Stimulated activated naive B cell treated with anti-CD40 and anti-IgM and Interleukin-4, amounts not matched to agents 10 μg/mL and 1 μg/mL and 100 μg/mL, for 72 hours (primary cell): ENCODE data around the gene TP53.

ENCODE experiments used
- ATAC-seq, 2 donors: fragments of 150-1000 bp; cut with Tn5 transposase; replicated peaks; 2 replicates each; pipeline ENCODE4 v1.10.0; 2021; ENCODE audit warnings: moderate library complexity in 1 of 2
- DNase-seq: peaks from one replicate; pipeline ENCODE4 v3.0.0; 2021
- H3K27ac Mint-ChIP-seq: one replicate; pipeline ENCODE4 v1.8.0; 2022; ENCODE audit warnings: mild to moderate bottlenecking, mixed read lengths
- H3K27me3 Mint-ChIP-seq, 2 donors: one replicate each; pipeline ENCODE4 v1.8.0; 2022; ENCODE audit warnings: mixed read lengths in 2 of 2
- H3K36me3 Mint-ChIP-seq, 2 donors: one replicate each; pipeline ENCODE4 v1.8.0; 2022; ENCODE audit warnings: mixed read lengths in 2 of 2, mild to moderate bottlenecking in 1 of 2
- H3K4me1 Mint-ChIP-seq, 2 donors: one replicate each; pipeline ENCODE4 v1.8.0; 2022; ENCODE audit warnings: mixed read lengths in 2 of 2, mild to moderate bottlenecking in 1 of 2
- H3K4me3 Mint-ChIP-seq, 2 donors: one replicate each; pipeline ENCODE4 v1.8.0; 2022; ENCODE audit warnings: mild to moderate bottlenecking in 2 of 2, mixed read lengths in 2 of 2, moderate library complexity in 1 of 2
- H3K9me3 Mint-ChIP-seq, 2 donors: one replicate each; pipeline ENCODE4 v1.8.0; 2022; ENCODE audit warnings: mixed read lengths in 2 of 2, mild to moderate bottlenecking in 1 of 2

The TP53 gene

GRCh38 chr17:7620835-7621234, 66.5 kb downstream of the TP53 start:
- no peaks in the 10 kb centered on the region for H3K9me3 Mint-ChIP-seq
- peaks cover 0 to 4% of the 10 kb centered on the region in 2 donors for H3K36me3 Mint-ChIP-seq
- ATAC-seq, result no peak
- no peak overlapping the region for H3K4me3 Mint-ChIP-seq
- H3K4me1 Mint-ChIP-seq, result no peaks in the 10 kb centered on the region
- no peak overlapping the region for H3K27ac Mint-ChIP-seq
- no peak for DNase-seq
- no peaks in the 10 kb centered on the region for H3K27me3 Mint-ChIP-seq

- no peaks in the 10 kb centered on the region for H3K27me3 Mint-ChIP-seq
- peaks cover 0 to 2% of the 10 kb centered on the region in 2 donors for H3K36me3 Mint-ChIP-seq
- no peak for ATAC-seq
- DNase-seq, result no peak
- no peaks in the 10 kb centered on the region for H3K9me3 Mint-ChIP-seq
- peaks cover 3 to 6% of the 10 kb centered on the region in 2 donors for H3K4me1 Mint-ChIP-seq
- no peak overlapping the region for H3K4me3 Mint-ChIP-seq
- no peak overlapping the region for H3K27ac Mint-ChIP-seq
Observed at GRCh38 chr17:7618608-7619007, 68.7 kb downstream of the TP53 start.
